ENCODE data around the gene FIGNL1.

GRCh38 chr7:50495746-50496145 lies 45.6 kb upstream of the FIGNL1 start:
- TF ChIP-seq SP1 (IDR thresholded peaks at IDR 0.05) (no peak), FOXM1 (IDR thresholded peaks at IDR 0.05; ENCODE audit: borderline replicate concordance) (no peak), NFRKB (IDR thresholded peaks at IDR 0.05) (no peak), SUZ12 (IDR thresholded peaks at IDR 0.05) (no peak), BHLHE40 (IDR thresholded peaks at IDR 0.05; ENCODE audit: borderline replicate concordance) (no peak), FOXA1 (IDR thresholded peaks at IDR 0.05) (no peak), TARDBP (IDR thresholded peaks at IDR 0.05) (no peak), ELF4 (IDR thresholded peaks at IDR 0.05) (no peak), ARNT (IDR thresholded peaks at IDR 0.05) (no peak), ZNF384 (IDR thresholded peaks at IDR 0.05) (no peak)
